H9 (cell line): ENCODE measurements around the gene LRRFIP1. TPM values are rescaled to one million over a fixed set of nuclear protein-coding genes. Genes with fewer than 3 reads are reported as not detected.
A peak's percentile ranks its signal among the peaks of the same experiment; 100 is the strongest.

Experiments used
- DNase-seq: peaks from one replicate; pipeline ENCODE4 v3.0.0-alpha.2; 2017
- H2AFZ ChIP-seq: one replicate; pipeline ENCODE4 v1.6.1; 2013; ENCODE audit warnings: mild to moderate bottlenecking, low read length, control low read depth, moderate library complexity
- H2AK5ac ChIP-seq: 2 replicates; pipeline ENCODE4 v1.6.1; 2013; ENCODE audit warnings: low read length, control low read depth, mixed read lengths; ENCODE audit not compliant: insufficient read length
- H2BK120ac ChIP-seq: one replicate; pipeline ENCODE4 v1.6.1; 2013; ENCODE audit warnings: low read depth, mild to moderate bottlenecking, low read length, control low read depth, inconsistent platforms; ENCODE audit not compliant: poor library complexity, severe bottlenecking
- H2BK12ac ChIP-seq: 2 replicates; pipeline ENCODE4 v1.6.1; 2013; ENCODE audit warnings: low read length, control low read depth, mixed read lengths, low read depth; ENCODE audit not compliant: insufficient read length
- H2BK15ac ChIP-seq: 2 replicates; pipeline ENCODE4 v1.6.1; 2013; ENCODE audit warnings: low read depth, low read length, control low read depth
- H2BK20ac ChIP-seq: one replicate; pipeline ENCODE4 v1.6.1; 2013; ENCODE audit warnings: low read depth, mild to moderate bottlenecking, low read length, control low read depth, inconsistent platforms; ENCODE audit not compliant: poor library complexity, severe bottlenecking
- H2BK5ac ChIP-seq: 2 replicates; pipeline ENCODE4 v1.6.1; 2013; ENCODE audit warnings: low read length, control low read depth, mixed read lengths; ENCODE audit not compliant: insufficient read length
- H3K14ac ChIP-seq: 2 replicates; pipeline ENCODE4 v1.6.1; 2013; ENCODE audit warnings: low read length, control low read depth; ENCODE audit not compliant: insufficient read depth
- H3K18ac ChIP-seq: 2 replicates; pipeline ENCODE4 v1.6.1; 2013; ENCODE audit warnings: low read depth, mild to moderate bottlenecking, mixed read lengths, low read length, control low read depth; ENCODE audit not compliant: insufficient read length
- H3K23ac ChIP-seq: 2 replicates; pipeline ENCODE4 v1.6.1; 2013; ENCODE audit warnings: low read length, control low read depth, mixed read lengths, low read depth; ENCODE audit not compliant: insufficient read length
- H3K23me2 ChIP-seq: 2 replicates; pipeline ENCODE4 v1.6.1; 2013; ENCODE audit warnings: low read depth, mild to moderate bottlenecking, mixed read lengths, low read length, control low read depth; ENCODE audit not compliant: insufficient read length, poor library complexity, severe bottlenecking
- H3K27ac ChIP-seq: 2 replicates; pipeline ENCODE4 v1.5.1; 2013; ENCODE audit warnings: low read length, control low read depth, mixed read lengths, low read depth; ENCODE audit not compliant: insufficient read length
- H3K27me3 ChIP-seq: 2 replicates; pipeline ENCODE4 v1.6.1; 2013; ENCODE audit warnings: low read length, control low read depth, inconsistent platforms; ENCODE audit not compliant: insufficient read depth
- H3K4ac ChIP-seq: 2 replicates; pipeline ENCODE4 v1.6.1; 2013; ENCODE audit warnings: low read depth, mild to moderate bottlenecking, control low read depth, inconsistent platforms, low read length, moderate library complexity
- H3K4me1 ChIP-seq: 2 replicates; pipeline ENCODE4 v1.6.1; 2013; ENCODE audit warnings: low read length, control low read depth, inconsistent platforms; ENCODE audit not compliant: insufficient read depth
- H3K4me2 ChIP-seq: 2 replicates; pipeline ENCODE4 v1.6.1; 2013; ENCODE audit warnings: low read length, control low read depth, mixed read lengths; ENCODE audit not compliant: insufficient read length, insufficient read depth
- H3K56ac ChIP-seq: 2 replicates; pipeline ENCODE4 v1.6.1; 2013; ENCODE audit warnings: low read depth, mild to moderate bottlenecking, mixed read lengths, low read length, control low read depth; ENCODE audit not compliant: insufficient read length
- H3K79me1 ChIP-seq: 2 replicates; pipeline ENCODE4 v1.6.1; 2013; ENCODE audit warnings: low read depth, mild to moderate bottlenecking, moderate library complexity, low read length, control low read depth, inconsistent platforms; ENCODE audit not compliant: insufficient read depth, poor library complexity, severe bottlenecking
- H3K79me2 ChIP-seq: 2 replicates; pipeline ENCODE4 v1.6.1; 2013; ENCODE audit warnings: low read length, control low read depth, inconsistent platforms; ENCODE audit not compliant: insufficient read depth
- H3K9ac ChIP-seq: 2 replicates; pipeline ENCODE4 v1.6.1; 2013; ENCODE audit warnings: low read length, control low read depth, mixed read lengths; ENCODE audit not compliant: insufficient read length; ENCODE audit errors: extremely low read depth
- H3K9me3 ChIP-seq: one replicate; pipeline ENCODE4 v1.6.1; 2013; ENCODE audit warnings: low read depth, low read length, inconsistent platforms; ENCODE audit not compliant: control insufficient read depth
- H3T11ph ChIP-seq: one replicate; pipeline ENCODE4 v1.6.1; 2013; ENCODE audit warnings: mild to moderate bottlenecking, low read length, control low read depth, inconsistent platforms
- H4K20me1 ChIP-seq: one replicate; pipeline ENCODE4 v1.6.1; 2013; ENCODE audit not compliant: control insufficient read depth, insufficient read length, insufficient read depth
- H4K5ac ChIP-seq: 2 replicates; pipeline ENCODE4 v1.6.1; 2013; ENCODE audit warnings: low read depth, mild to moderate bottlenecking, mixed read lengths, low read length, control low read depth; ENCODE audit not compliant: insufficient read length
- H4K8ac ChIP-seq: replicated peaks from 2 replicates; pipeline ENCODE4 v1.6.1; 2013; ENCODE audit warnings: low read length, control low read depth, mixed read lengths, low read depth; ENCODE audit not compliant: insufficient read length
- H4K91ac ChIP-seq: 2 replicates; pipeline ENCODE4 v1.6.1; 2013; ENCODE audit warnings: low read depth, mild to moderate bottlenecking, moderate library complexity, mixed read lengths, low read length, control low read depth; ENCODE audit not compliant: insufficient read length
- H3K27ac Mint-ChIP-seq, 3 experiments: 2 replicates in 2 of 3; 3 replicates in 1 of 3; pipeline ENCODE4 v1.8.0; 2020 to 2021; ENCODE audit warnings: mixed read lengths in 3 of 3, mild to moderate bottlenecking in 1 of 3, moderate library complexity in 1 of 3
- H3K27me3 Mint-ChIP-seq: 2 replicates; pipeline ENCODE4 v1.8.0; 2021; ENCODE audit warnings: low read depth, mild to moderate bottlenecking, moderate library complexity, mixed read lengths
- H3K36me3 Mint-ChIP-seq, 3 experiments: 2 replicates in 2 of 3; 3 replicates in 1 of 3; pipeline ENCODE4 v1.8.0; 2020 to 2021; ENCODE audit warnings: low read depth in 3 of 3, mixed read lengths in 3 of 3; ENCODE audit not compliant: insufficient read depth in 1 of 3
- H3K4me1 Mint-ChIP-seq, 2 experiments: 2 replicates each; pipeline ENCODE4 v1.8.0; 2020; ENCODE audit warnings: mixed read lengths in 2 of 2
- H3K4me3 Mint-ChIP-seq, 2 experiments: 2 replicates in 1 of 2; 3 replicates in 1 of 2; pipeline ENCODE4 v1.8.0; 2020 to 2021; ENCODE audit warnings: mild to moderate bottlenecking in 2 of 2, mixed read lengths in 2 of 2, moderate library complexity in 1 of 2
- H3K9me3 Mint-ChIP-seq, 2 experiments: 2 replicates in 1 of 2; 3 replicates in 1 of 2; pipeline ENCODE4 v1.8.0; 2020; ENCODE audit warnings: mild to moderate bottlenecking in 2 of 2, mixed read lengths in 2 of 2, moderate library complexity in 1 of 2
- CTCF ChIP-seq: fragments of 200-600 bp; sonication (generic); conservative IDR thresholded peaks from 3 replicates; pipeline ENCODE4 v1.8.0; 2021; ENCODE audit warnings: antibody characterized with exemption, mild to moderate bottlenecking
- WGBS: extraction: QIAGEN DNeasy Blood & Tissue Kit; methylation state at CpG from one replicate; pipeline ENCODE4 v1.1.7; 2013; ENCODE audit warnings: missing lambda C conversion rate, low lambda C conversion rate, mixed read lengths; ENCODE audit not compliant: insufficient read length; ENCODE audit errors: extremely low coverage; 5-methylcytosine and 5-hydroxymethylcytosine counted together
- total RNA-seq: library from RNA; stranded (reverse); gene quantifications from 2 replicates; pipeline ENCODE4 v1.2.1, GENCODE V29; 2021

The LRRFIP1 gene
- total RNA-seq, 1 experiment from 2014 or later: 38.5 TPM

DNA sequence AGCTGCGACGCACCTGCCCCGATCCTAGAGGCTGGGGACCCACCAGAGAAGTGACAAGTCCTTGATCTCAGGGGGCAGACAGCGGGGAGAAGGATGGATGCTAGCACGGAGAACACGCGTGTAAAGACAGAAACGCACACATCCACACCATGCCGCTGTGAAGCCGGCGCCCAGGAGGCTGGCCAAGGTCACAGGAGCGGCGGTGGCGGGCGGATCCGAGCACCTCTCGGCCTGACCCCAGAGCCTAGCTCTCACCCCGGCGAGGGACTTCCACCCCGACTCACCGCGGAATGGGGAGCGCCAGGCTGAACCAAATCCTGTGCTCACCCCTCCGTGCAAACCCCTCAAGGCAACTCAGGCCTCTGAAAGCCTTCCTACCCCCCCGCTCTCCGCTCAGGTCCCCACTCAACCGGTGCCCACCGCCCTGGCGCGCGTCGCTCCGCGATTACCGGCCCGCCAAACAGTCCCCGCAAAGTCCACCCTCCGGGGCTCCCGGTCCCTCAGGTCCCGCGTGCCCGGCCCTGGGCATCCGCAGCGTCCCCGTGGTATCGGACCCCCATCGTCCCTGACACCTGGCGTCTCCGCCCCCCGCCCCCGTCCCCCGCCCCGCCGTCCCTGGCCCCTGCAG lies 460 bp upstream of the LRRFIP1 start:
- Histone ChIP-seq H3K23me2 (peaks cover 3% of the 10 kb centered on the region), H4K8ac (no peak overlapping the region), H2BK15ac (no peak overlapping the region), H2BK20ac (no peak overlapping the region), H3K14ac (peak overlapping the region; percentile 8), H3K9me3 (no peaks in the 10 kb centered on the region), H3K4me1 (peaks cover 4% of the 10 kb centered on the region; the same call in 1 of the 2 replicates), H3K27me3 (peaks cover 3% of the 10 kb centered on the region; the same call in 1 of the 2 replicates), H3K18ac (no peak overlapping the region), H3K9ac (no peak overlapping the region), H3K4ac (no peak overlapping the region), H3K79me1 (no peaks in the 10 kb centered on the region), H4K91ac (no peak overlapping the region), H3K79me2 (peaks cover 2% of the 10 kb centered on the region; the same call in 1 of the 2 replicates), H2BK120ac (no peak overlapping the region), H2AFZ (no peak overlapping the region), H3K23ac (no peak overlapping the region), H2BK12ac (no peak overlapping the region), H4K20me1 (no peaks in the 10 kb centered on the region), H3T11ph (no peak overlapping the region), H2BK5ac (no peak overlapping the region), H3K27ac (no peak overlapping the region), H3K4me2 (peak overlapping the region; percentile 66), H4K5ac (no peak overlapping the region), H2AK5ac (no peak overlapping the region), H3K56ac (no peak overlapping the region)
- no CpG with 5 or more reads among the region's 54 CpGs for WGBS
- Mint-ChIP-seq H3K9me3 (peaks cover 0 to 3% of the 10 kb centered on the region in 2 experiments; a peak in 1 of 5 replicates), H3K36me3 (peaks cover 0 to 5% (median 5%) of the 10 kb centered on the region in 3 experiments; a peak in 6 of 7 replicates), H3K27me3 (peaks cover 42% of the 10 kb centered on the region), H3K4me3 (peak overlapping the region; percentile 78 to 86), H3K27ac (peak overlapping the region in 1 of 3 experiments; percentile 51; a peak in 2 of 7 replicates), H3K4me1 (peaks cover 22 to 30% of the 10 kb centered on the region in 2 experiments)
- DNase-seq: peak; percentile 51
- no peak for TF ChIP-seq CTCF
